B cell (primary cell): ENCODE results near the gene DLG2. TPM values are rescaled to one million over a fixed set of nuclear protein-coding genes. Genes with fewer than 3 reads are reported as not detected.

Experiments
- ATAC-seq: fragments of 200-7000 bp; cut with Tn5 transposase; one replicate; pipeline ENCODE4 v1.10.0; 2021; ENCODE audit warnings: low read depth, mild to moderate bottlenecking, moderate number of reproducible peaks, moderate library complexity
- CTCF ChIA-PET: fragments of 350-600 bp; sonication (Branson Sonifier 250); formaldehyde crosslinking; loops from one replicate; lab custom pipeline; 2021; ENCODE audit warnings: antibody characterized with exemption, inconsistent platforms; lab: Charles Lee
- POLR2A ChIA-PET: fragments of 350-600 bp; sonication (Branson Sonifier 250); formaldehyde crosslinking; loops from one replicate; lab custom pipeline; 2021; ENCODE audit warnings: antibody characterized with exemption; lab: Charles Lee
- DNase-seq: peaks from one replicate; pipeline ENCODE4 v3.0.0; 2013
- H2AFZ ChIP-seq: 2 replicates; pipeline ENCODE4 v1.6.1; 2012; ENCODE audit warnings: mild to moderate bottlenecking, low read depth, low read length; ENCODE audit not compliant: insufficient read depth, poor library complexity, severe bottlenecking
- H3K27ac ChIP-seq, 2 donors: 1 replicate in 1 of 2; 2 replicates in 1 of 2; pipeline ENCODE4 v1.5.1; 2012 to 2013; ENCODE audit warnings: low read length in 2 of 2, mild to moderate bottlenecking in 2 of 2, moderate library complexity in 1 of 2
- H3K27me3 ChIP-seq, 4 experiments: fragments of 200-600 bp in 1 of 4; sonication (generic) in 1 of 4; replicated peaks in 1 of 4; 1 replicate in 2 of 4; 2 replicates in 2 of 4; pipeline versions ENCODE4 v1.6.1 to v1.7.0; 2013 to 2016; ENCODE audit warnings: low read length in 3 of 4, mild to moderate bottlenecking in 2 of 4, mixed read lengths in 1 of 4, moderate library complexity in 1 of 4; ENCODE audit not compliant: insufficient read depth in 4 of 4, control insufficient read depth in 3 of 4; ENCODE audit errors: control extremely low read depth in 1 of 4
- H3K36me3 ChIP-seq, 2 experiments: replicated peaks in 1 of 2; 1 replicate in 1 of 2; 2 replicates in 1 of 2; pipeline versions ENCODE4 v1.6.1 to v1.7.1; 2013; ENCODE audit warnings: low read length in 1 of 2; ENCODE audit not compliant: insufficient read depth in 2 of 2, control insufficient read depth in 1 of 2; ENCODE audit errors: control extremely low read depth in 1 of 2, extremely low read depth in 1 of 2
- H3K4me1 ChIP-seq, 2 donors: fragments of 200-600 bp in 1 of 2; sonication (generic) in 1 of 2; 1 replicate in 1 of 2; 2 replicates in 1 of 2; pipeline versions ENCODE4 v1.5.1 to v1.6.1; 2013 to 2017; ENCODE audit warnings: low read length in 2 of 2; ENCODE audit not compliant: control insufficient read depth in 2 of 2, insufficient read depth in 2 of 2
- H3K4me2 ChIP-seq: replicated peaks from 2 replicates; pipeline ENCODE3; 2012; ENCODE audit warnings: mild to moderate bottlenecking, low read depth, low read length; ENCODE audit not compliant: poor library complexity, severe bottlenecking
- H3K4me3 ChIP-seq, 5 experiments: fragments of 200-600 bp in 1 of 5; sonication (generic) in 1 of 5; 1 replicate in 3 of 5; 2 replicates in 2 of 5; pipeline versions ENCODE4 v1.5.1 to v1.7.0; 2011 to 2016; ENCODE audit warnings: low read length in 4 of 5, mild to moderate bottlenecking in 4 of 5, low read depth in 2 of 5, control low read depth in 1 of 5, moderate library complexity in 1 of 5; ENCODE audit not compliant: insufficient read depth in 1 of 5; ENCODE audit errors: control extremely low read depth in 1 of 5, extremely low read depth in 1 of 5
- H3K79me2 ChIP-seq: fragments of 200-600 bp; sonication (generic); one replicate; pipeline ENCODE4 v1.6.0; 2016; ENCODE audit warnings: low read length; ENCODE audit not compliant: control insufficient read depth, insufficient read depth
- H3K9ac ChIP-seq: fragments of 200-600 bp; sonication (generic); 2 replicates; pipeline ENCODE4 v1.6.1; 2017; ENCODE audit warnings: mild to moderate bottlenecking, low read length, moderate library complexity
- H3K9me3 ChIP-seq, 3 donors: one replicate each; pipeline versions ENCODE4 v1.6.1 to v1.7.1; 2013; ENCODE audit warnings: low read length in 2 of 3; ENCODE audit not compliant: control insufficient read depth in 2 of 3, insufficient read depth in 1 of 3; ENCODE audit errors: control extremely low read depth in 1 of 3
- H4K20me1 ChIP-seq: 2 replicates; pipeline ENCODE4 v1.6.0; 2012; ENCODE audit warnings: mild to moderate bottlenecking, low read length; ENCODE audit not compliant: insufficient read depth, control insufficient read depth, poor library complexity, severe bottlenecking
- H3K27ac Mint-ChIP-seq: one replicate; pipeline ENCODE4 v1.8.0; 2021; ENCODE audit warnings: mixed read lengths
- H3K27me3 Mint-ChIP-seq: one replicate; pipeline ENCODE4 v1.8.0; 2021; ENCODE audit warnings: mixed read lengths
- H3K4me1 Mint-ChIP-seq: one replicate; pipeline ENCODE4 v1.8.0; 2021; ENCODE audit warnings: mixed read lengths
- H3K4me3 Mint-ChIP-seq: one replicate; pipeline ENCODE4 v1.8.0; 2021; ENCODE audit warnings: mixed read lengths
- H3K9me3 Mint-ChIP-seq: one replicate; pipeline ENCODE4 v1.8.0; 2022; ENCODE audit warnings: mixed read lengths; ENCODE audit not compliant: insufficient read depth
- CTCF ChIP-seq: fragments of 200-600 bp; IDR thresholded peaks from one replicate; pipeline ENCODE4 v1.8.0; 2022; ENCODE audit warnings: antibody characterized with exemption, mild to moderate bottlenecking
- EZH2 ChIP-seq: IDR thresholded peaks from 2 replicates; pipeline ENCODE4 v1.6.1; 2012; ENCODE audit warnings: borderline replicate concordance, low read depth, mild to moderate bottlenecking, moderate library complexity, low read length; ENCODE audit not compliant: insufficient read depth, poor library complexity, severe bottlenecking
- WGBS: methylation state at CpG from one replicate; pipeline ENCODE4 v1.1.5; 2013; ENCODE audit warnings: missing lambda C conversion rate; ENCODE audit not compliant: insufficient coverage; 5-methylcytosine and 5-hydroxymethylcytosine counted together
- intact Hi-C: fragments of 100-400 bp; cut with micrococcal nuclease; formaldehyde crosslinking; loops from one replicate; pipeline ENCODE4 v1.10.0; 2022
- polyA plus RNA-seq: library from polyadenylated mRNA; depleted of rRNA; stranded (reverse); fragments of >200 nt; gene quantifications from 2 replicates; pipeline ENCODE4 v1.2.3, GENCODE V29; 2012
- total RNA-seq, 2 donors: library from RNA; stranded (reverse); fragments of 120-200 nt in 1 of 2; gene quantifications; 1 replicate in 1 of 2; 2 replicates in 1 of 2; pipeline versions ENCODE4 v1.2.3 to v1.2.4, GENCODE V29; 2013 to 2022

Gene DLG2
- total and polyA plus RNA-seq, 2 donors (not counting 1 experiment from before 2014, with no cell fraction given), result 0.54 to 5.4 TPM

- no peak for TF ChIP-seq EZH2
- no peak for TF ChIP-seq CTCF
- no peaks in the 10 kb centered on the region for H3K79me2 ChIP-seq
- H4K20me1 ChIP-seq, result no peaks in the 10 kb centered on the region
- WGBS, result no CpG with 5 or more reads among the region's 3 CpGs
- no peaks in the 10 kb centered on the region for H3K36me3 ChIP-seq
- H3K27me3 Mint-ChIP-seq, result no peaks in the 10 kb centered on the region
- H3K9me3 ChIP-seq, result no peaks in the 10 kb centered on the region
- DNase-seq (no peak), ATAC-seq (no peak)
- H2AFZ ChIP-seq, result no peak overlapping the region
- H3K4me3 ChIP-seq, result no peak overlapping the region
- no peak overlapping the region for H3K9ac ChIP-seq
- H3K27me3 ChIP-seq, result no peaks in the 10 kb centered on the region
- POLR2A ChIA-PET, result no interaction called here
- H3K9me3 Mint-ChIP-seq, result no peaks in the 10 kb centered on the region
- CTCF ChIA-PET, result no interaction called here
- no peak overlapping the region for H3K4me3 Mint-ChIP-seq
- no peak overlapping the region for H3K4me2 ChIP-seq
- intact Hi-C loops, result no loop called here
- H3K27ac ChIP-seq, result no peak overlapping the region
- no peaks in the 10 kb centered on the region for H3K4me1 ChIP-seq
- H3K4me1 Mint-ChIP-seq, result no peaks in the 10 kb centered on the region
- H3K27ac Mint-ChIP-seq, result no peak overlapping the region
These were observed 1282.1 kb downstream of the DLG2 start for GRCh38 chr11:84345027-84345426.

DNA sequence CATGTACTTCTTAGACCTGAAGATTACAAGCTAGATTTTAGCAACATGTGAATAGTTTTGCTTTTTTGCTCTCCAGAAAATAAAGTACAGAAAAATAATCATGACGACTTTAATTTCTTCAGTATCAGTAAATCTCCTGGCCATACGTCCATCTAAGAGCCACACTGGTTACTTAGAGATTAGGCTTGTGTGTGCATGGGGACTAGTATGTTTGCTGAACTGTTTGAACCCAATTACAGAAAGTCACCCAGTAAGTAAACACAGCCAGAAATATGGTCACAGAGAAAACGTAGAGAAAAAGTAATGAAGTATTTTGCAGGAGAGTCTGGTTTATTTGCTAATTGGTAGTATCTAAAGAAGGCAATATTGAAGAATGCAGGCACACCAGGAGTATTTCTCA is 1287.3 kb downstream of the DLG2 start:
- no peaks in the 10 kb centered on the region for H3K27me3 Mint-ChIP-seq
- no CpG with 5 or more reads among the region's 3 CpGs for WGBS
- H3K4me3 Mint-ChIP-seq, result no peak overlapping the region
- H3K27ac Mint-ChIP-seq, result no peak overlapping the region
- ATAC-seq, result no peak
- H4K20me1 ChIP-seq, result no peaks in the 10 kb centered on the region
- CTCF ChIA-PET, result no interaction called here
- H3K27ac ChIP-seq, result no peak overlapping the region
- intact Hi-C loops, result no loop called here
- H3K36me3 ChIP-seq, result no peaks in the 10 kb centered on the region
- H3K4me1 ChIP-seq, result no peaks in the 10 kb centered on the region
- H3K9me3 Mint-ChIP-seq, result no peaks in the 10 kb centered on the region
- no peak overlapping the region for H2AFZ ChIP-seq
- no peak overlapping the region for H3K9ac ChIP-seq
- H3K79me2 ChIP-seq, result no peaks in the 10 kb centered on the region
- H3K4me2 ChIP-seq, result no peak overlapping the region
- no peaks in the 10 kb centered on the region for H3K4me1 Mint-ChIP-seq
- no peaks in the 10 kb centered on the region for H3K9me3 ChIP-seq
- TF ChIP-seq EZH2, result no peak
- TF ChIP-seq CTCF, result no peak
- no peak overlapping the region for H3K4me3 ChIP-seq
- POLR2A ChIA-PET, result no interaction called here
- H3K27me3 ChIP-seq, result no peaks in the 10 kb centered on the region
- DNase-seq, result no peak
